Urinary bladder (tissue), 4 donors: ENCODE measurements around the gene SCMH1. TPM values are rescaled to one million over a fixed set of nuclear protein-coding genes. Genes with fewer than 3 reads are reported as not detected.
A peak's percentile ranks its signal among the peaks of the same experiment; 100 is the strongest.

Experiments used
- DNase-seq: peaks from one replicate; pipeline ENCODE4 v3.0.0-alpha.2; 2015; ENCODE audit errors: extremely low spot score
- H3K27ac ChIP-seq: one replicate; pipeline ENCODE4 v1.5.1; 2013; ENCODE audit warnings: low read depth, mild to moderate bottlenecking, moderate library complexity
- H3K36me3 ChIP-seq: one replicate; pipeline ENCODE4 v1.6.1; 2013; ENCODE audit warnings: mild to moderate bottlenecking, moderate library complexity; ENCODE audit not compliant: insufficient read depth
- H3K4me1 ChIP-seq: one replicate; pipeline ENCODE4 v1.6.1; 2013; ENCODE audit warnings: mild to moderate bottlenecking, moderate library complexity; ENCODE audit not compliant: insufficient read depth
- H3K4me3 ChIP-seq: one replicate; pipeline ENCODE4 v1.5.1; 2013; ENCODE audit warnings: low read depth, low read length
- WGBS: extraction: QIAGEN DNeasy Blood & Tissue Kit; methylation state at CpG from one replicate; pipeline ENCODE4 v1.1.7; 2013; 5-methylcytosine and 5-hydroxymethylcytosine counted together
- polyA plus RNA-seq: library from polyadenylated mRNA; stranded (reverse); fragments of 200-250 nt; gene quantifications from one replicate; pipeline ENCODE4 v1.2.3, GENCODE V29; 2013
- total RNA-seq: library from RNA; depleted of rRNA; stranded (reverse); fragments of >200 nt; gene quantifications from one replicate; pipeline ENCODE4 v1.2.3, GENCODE V29; 2014
- donor health status: healthy with polysubstance abuse.
- donor health status: healthy.

Gene SCMH1
- total and polyA plus RNA-seq, 2 donors, result 46.8 to 59.8 TPM

DNA sequence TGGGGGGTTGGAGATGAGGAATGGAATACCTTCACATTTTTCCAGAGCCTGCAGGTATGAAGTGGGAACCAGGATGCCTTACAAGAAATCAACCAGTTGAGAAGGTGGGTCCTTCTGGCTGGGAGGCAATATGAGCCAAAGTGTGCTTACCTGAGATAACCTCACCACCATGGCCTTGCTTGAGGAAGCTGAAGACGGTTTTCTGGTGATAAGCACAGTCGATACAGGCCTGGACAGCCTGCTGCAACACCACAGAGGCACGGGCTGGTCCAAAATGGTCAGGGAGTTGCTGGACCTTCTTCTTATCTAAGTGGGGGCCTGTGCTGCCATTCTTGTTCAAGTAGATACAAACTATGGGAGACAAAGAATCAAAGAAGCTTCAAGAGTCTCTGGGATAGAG is 193.6 kb downstream of the SCMH1 start:
- no peak overlapping the region for H3K27ac ChIP-seq
- DNase-seq, result no peak
- no peaks in the 10 kb centered on the region for H3K36me3 ChIP-seq
- WGBS, result 91% methylated on average over 3 of the region's 3 CpGs
- no peaks in the 10 kb centered on the region for H3K4me1 ChIP-seq
- no peak overlapping the region for H3K4me3 ChIP-seq

- H3K4me3 ChIP-seq, result no peak overlapping the region
- no peak for DNase-seq
- H3K27ac ChIP-seq, result peak overlapping the region; percentile 31
- H3K4me1 ChIP-seq, result no peaks in the 10 kb centered on the region
- whole genome bisulfite sequencing, result 81% methylated on average over 10 of the region's 10 CpGs
- H3K36me3 ChIP-seq, result no peaks in the 10 kb centered on the region
Measured at GRCh38 chr1:41046347-41046775, 195.7 kb downstream of the SCMH1 start.

DNA sequence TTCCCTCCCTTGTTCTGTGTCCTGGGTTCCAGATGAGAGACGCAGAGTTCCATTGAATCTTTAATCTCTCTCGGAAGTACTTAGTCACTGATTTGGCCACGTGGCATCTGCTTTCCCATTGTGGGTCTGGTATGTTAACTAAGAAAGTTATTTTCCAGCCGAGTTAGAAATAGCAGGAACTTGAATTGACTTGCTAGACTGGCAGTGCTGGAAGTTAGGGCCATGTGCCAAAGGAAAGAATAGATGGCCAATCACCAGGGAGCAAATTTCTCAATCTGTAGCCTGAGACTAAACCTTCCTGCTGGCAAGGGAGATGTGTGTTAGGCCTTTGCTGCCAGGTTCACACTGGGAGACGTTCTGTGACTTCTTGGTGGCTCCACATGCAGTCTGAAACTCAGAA is 196.4 kb downstream of the SCMH1 start:
- 60% methylated on average over 5 of the region's 5 CpGs for WGBS
- Histone ChIP-seq H3K4me1 (no peaks in the 10 kb centered on the region), H3K27ac (no peak overlapping the region), H3K4me3 (no peak overlapping the region), H3K36me3 (no peaks in the 10 kb centered on the region)
- no peak for DNase-seq

DNA sequence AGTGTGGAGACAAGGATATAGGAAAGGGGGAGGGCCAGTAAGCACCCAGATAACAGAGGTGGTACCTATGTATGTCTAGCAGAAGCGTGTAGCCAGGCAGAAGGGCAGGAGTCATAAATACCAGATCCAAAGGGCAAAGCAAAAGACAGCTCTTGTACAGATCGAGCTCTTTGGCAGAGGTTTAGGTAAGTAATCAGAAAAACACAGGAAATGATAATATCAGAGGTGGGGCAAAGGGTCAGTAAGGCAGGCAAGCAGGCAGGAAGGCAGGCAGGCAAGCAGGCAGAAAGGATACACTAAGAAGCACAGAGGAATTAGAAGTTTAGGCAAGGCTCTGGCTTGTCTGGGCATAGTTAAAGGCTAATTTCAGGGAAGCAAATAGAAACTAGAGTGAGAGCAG is 197.9 kb downstream of the SCMH1 start:
- Histone ChIP-seq H3K27ac (peak overlapping the region; percentile 43), H3K36me3 (no peaks in the 10 kb centered on the region), H3K4me1 (no peaks in the 10 kb centered on the region), H3K4me3 (no peak overlapping the region)
- no peak for DNase-seq
- WGBS, result 67% methylated on average over 2 of the region's 2 CpGs

GRCh38 chr1:41041614-41042270 is 200.4 kb downstream of the SCMH1 start:
- no peak overlapping the region for H3K27ac ChIP-seq
- no peaks in the 10 kb centered on the region for H3K36me3 ChIP-seq
- 98% methylated on average over 3 of the region's 3 CpGs for WGBS
- no peaks in the 10 kb centered on the region for H3K4me1 ChIP-seq
- no peak for DNase-seq
- H3K4me3 ChIP-seq, result no peak overlapping the region

DNA sequence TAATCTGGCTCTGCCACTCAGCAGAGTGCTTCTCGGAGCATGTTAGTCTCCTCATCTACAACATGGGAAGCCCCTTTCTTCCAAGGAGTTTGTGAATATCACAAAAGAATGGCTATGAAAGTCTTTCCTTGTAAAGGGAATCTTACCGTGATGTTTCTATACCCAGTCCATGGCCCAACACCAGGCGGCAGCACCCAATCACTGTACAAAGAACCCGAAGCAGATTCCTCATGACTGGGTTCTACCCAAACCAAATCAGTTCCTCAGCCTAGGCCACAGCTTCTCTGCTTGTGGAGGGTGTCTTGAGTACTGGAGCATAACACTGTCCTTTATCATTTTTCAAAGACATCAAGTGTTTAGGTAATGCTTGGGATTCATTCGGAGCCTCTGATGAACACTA is 204.0 kb downstream of the SCMH1 start:
- Histone ChIP-seq H3K27ac (no peak overlapping the region), H3K4me1 (no peaks in the 10 kb centered on the region), H3K36me3 (peaks cover 7% of the 10 kb centered on the region), H3K4me3 (no peak overlapping the region)
- no peak for DNase-seq
- WGBS, result 88% methylated on average over 5 of the region's 5 CpGs

DNA sequence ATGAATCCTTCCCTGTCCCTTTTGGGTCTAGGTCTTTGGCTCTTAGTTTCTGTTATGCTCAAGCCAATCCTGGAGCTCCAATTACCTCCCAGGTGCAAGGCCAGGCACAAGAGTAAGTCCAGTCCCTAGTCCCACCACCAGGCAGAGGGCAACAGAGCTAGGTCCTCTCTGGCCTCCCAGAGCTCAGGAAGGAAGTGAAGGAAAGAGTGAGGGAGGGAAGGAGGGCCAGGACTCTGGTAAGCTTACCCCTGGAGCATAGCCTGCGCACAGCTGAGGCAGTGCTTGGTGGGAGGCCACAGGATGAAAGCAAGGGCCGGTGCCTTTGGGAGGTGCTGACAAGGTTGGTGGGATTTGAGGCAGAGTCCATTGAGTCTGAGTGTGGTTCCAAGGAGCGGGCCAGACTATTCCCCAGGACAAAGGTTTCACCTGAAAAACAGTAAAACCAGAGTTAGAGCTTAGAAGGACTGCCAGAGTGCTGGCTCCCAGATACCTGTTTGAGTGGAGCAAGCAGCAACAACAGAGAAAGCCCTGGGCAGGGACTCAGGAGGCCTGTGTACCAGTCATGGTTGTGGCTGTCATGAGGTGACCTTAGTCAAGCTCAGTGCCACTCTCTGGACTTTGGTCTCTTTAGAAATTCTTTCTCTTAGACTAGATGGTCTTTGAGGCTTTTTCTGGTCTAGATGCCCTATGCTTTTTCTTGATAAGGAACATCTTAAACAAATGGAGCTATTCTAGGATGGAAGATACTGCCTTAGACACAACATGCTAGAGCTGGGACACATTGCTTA is 204.8 kb downstream of the SCMH1 start:
- Histone ChIP-seq H3K36me3 (peaks cover 7% of the 10 kb centered on the region), H3K4me1 (no peaks in the 10 kb centered on the region), H3K4me3 (no peak overlapping the region), H3K27ac (no peak overlapping the region)
- DNase-seq, result no peak
- 100% methylated on average over 3 of the region's 3 CpGs for WGBS

- no peaks in the 10 kb centered on the region for H3K4me1 ChIP-seq
- no peak overlapping the region for H3K4me3 ChIP-seq
- 92% methylated on average over 3 of the region's 3 CpGs for WGBS
- H3K36me3 ChIP-seq, result peaks cover 7% of the 10 kb centered on the region
- no peak overlapping the region for H3K27ac ChIP-seq
- no peak for DNase-seq
Measured at GRCh38 chr1:41033272-41033671, 208.8 kb downstream of the SCMH1 start.

DNA sequence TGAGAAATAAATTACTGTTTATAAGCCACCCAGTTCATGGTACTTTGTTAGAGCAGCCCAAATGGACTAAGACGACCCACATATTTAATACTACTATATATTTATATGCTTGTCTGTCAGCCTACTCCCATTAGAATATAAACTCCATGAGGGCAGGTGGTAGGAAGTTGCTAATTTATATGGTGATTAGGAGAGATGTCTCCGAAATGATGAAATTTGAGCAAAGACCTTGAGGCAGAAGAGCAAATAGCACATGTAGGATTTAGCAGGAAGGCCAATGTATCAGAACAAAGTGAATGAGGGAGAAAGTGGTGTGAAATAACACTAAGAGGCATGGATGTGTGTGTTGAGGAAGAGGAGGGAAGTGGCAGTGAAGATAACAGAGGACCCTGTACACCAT is 210.0 kb downstream of the SCMH1 start:
- no peak for DNase-seq
- 94% methylated on average over 2 of the region's 2 CpGs for WGBS
- Histone ChIP-seq H3K4me3 (no peak overlapping the region), H3K4me1 (no peaks in the 10 kb centered on the region), H3K27ac (no peak overlapping the region), H3K36me3 (peaks cover 7% of the 10 kb centered on the region)

GRCh38 chr1:41030872-41031616 is 211.1 kb downstream of the SCMH1 start:
- DNase-seq, result no peak
- WGBS, result 93% methylated on average over 8 of the region's 8 CpGs
- H3K4me1 ChIP-seq, result no peaks in the 10 kb centered on the region
- H3K4me3 ChIP-seq, result no peak overlapping the region
- H3K36me3 ChIP-seq, result peaks cover 4% of the 10 kb centered on the region
- no peak overlapping the region for H3K27ac ChIP-seq

DNA sequence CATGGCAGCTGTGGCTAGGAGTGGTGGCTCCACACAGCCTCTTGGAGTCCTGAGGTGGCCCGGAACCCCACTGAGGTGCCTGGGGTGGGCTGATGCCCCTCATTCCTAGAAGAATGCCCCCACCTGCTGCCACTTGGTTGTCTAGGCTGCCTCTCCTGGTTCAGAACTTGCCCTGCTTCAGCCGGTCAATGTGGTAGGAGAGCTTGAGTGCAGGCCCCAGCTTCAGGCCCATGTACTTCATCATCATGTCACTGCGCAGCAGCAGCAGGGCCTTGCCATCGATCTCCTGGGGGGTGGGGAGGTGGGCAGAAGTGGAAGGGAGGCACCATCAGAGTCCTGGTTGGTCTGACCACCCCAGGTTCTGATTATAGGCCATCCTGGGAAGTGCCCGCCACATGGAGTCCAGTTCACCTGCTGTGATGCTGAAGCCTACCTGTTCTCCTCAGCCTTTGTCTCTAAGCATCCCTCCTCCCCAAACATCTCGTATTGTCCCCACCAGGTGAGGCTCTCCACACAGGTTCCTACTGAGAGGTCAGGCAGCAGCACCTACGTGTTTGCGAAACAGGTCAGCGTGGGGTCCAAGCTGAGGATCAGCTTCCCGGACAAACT is 214.0 kb downstream of the SCMH1 start:
- 98% methylated on average over 10 of the region's 10 CpGs for WGBS
- no peak for DNase-seq
- H3K36me3 ChIP-seq, result no peaks in the 10 kb centered on the region
- no peaks in the 10 kb centered on the region for H3K4me1 ChIP-seq
- H3K27ac ChIP-seq, result no peak overlapping the region
- H3K4me3 ChIP-seq, result no peak overlapping the region

GRCh38 chr1:41025979-41026819 is 215.9 kb downstream of the SCMH1 start:
- no peak overlapping the region for H3K4me3 ChIP-seq
- DNase-seq, result no peak
- 97% methylated on average over 4 of the region's 4 CpGs for WGBS
- H3K4me1 ChIP-seq, result no peaks in the 10 kb centered on the region
- no peak overlapping the region for H3K27ac ChIP-seq
- no peaks in the 10 kb centered on the region for H3K36me3 ChIP-seq

DNA sequence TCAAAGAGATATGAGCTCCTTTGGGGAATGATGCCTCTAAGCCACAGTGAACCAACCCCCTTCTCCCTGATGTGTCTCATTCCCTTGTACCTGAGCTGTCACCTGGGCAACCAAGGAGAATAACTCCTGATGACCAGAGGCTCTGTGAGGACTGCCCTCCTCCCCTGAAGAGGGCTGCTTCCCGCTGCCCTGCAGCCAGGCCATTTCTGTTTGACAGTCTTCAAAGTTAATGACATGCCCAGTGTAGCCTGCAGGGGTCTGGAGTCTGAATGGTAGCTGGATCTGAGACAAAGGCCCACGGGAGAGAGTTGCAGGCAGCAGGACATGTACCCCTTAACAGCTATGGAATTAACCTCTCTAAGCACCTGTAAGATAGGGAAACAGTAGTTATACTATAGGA is 217.2 kb downstream of the SCMH1 start:
- H3K36me3 ChIP-seq, result no peaks in the 10 kb centered on the region
- no peak overlapping the region for H3K27ac ChIP-seq
- no peaks in the 10 kb centered on the region for H3K4me1 ChIP-seq
- H3K4me3 ChIP-seq, result no peak overlapping the region
- WGBS, result 69% methylated on average over 2 of the region's 2 CpGs
- no peak for DNase-seq
